Hepatocyte (in vitro differentiated cells): ENCODE data around the gene RDH13. TPM values are rescaled to one million over a fixed set of nuclear protein-coding genes. Genes with fewer than 3 reads are reported as not detected.

ENCODE experiments used
- DNase-seq: peaks from one replicate; pipeline ENCODE4 v3.0.0-alpha.2; 2016; ENCODE audit warnings: low spot score
- H2AFZ ChIP-seq: fragments of 200-600 bp; sonication (generic); 2 replicates; pipeline ENCODE4 v1.6.0; 2016; ENCODE audit warnings: antibody characterized with exemption, mild to moderate bottlenecking
- H3K27ac ChIP-seq: fragments of 200-600 bp; sonication (generic); 2 replicates; pipeline ENCODE4 v1.5.1; 2016; ENCODE audit warnings: mild to moderate bottlenecking
- H3K27me3 ChIP-seq: fragments of 200-600 bp; sonication (generic); 2 replicates; pipeline ENCODE4 v1.6.1; 2016
- H3K36me3 ChIP-seq: fragments of 200-600 bp; sonication (generic); replicated peaks from 2 replicates; pipeline ENCODE4 v1.5.1; 2016; ENCODE audit warnings: low read depth; ENCODE audit not compliant: insufficient read depth
- H3K4me1 ChIP-seq: fragments of 200-600 bp; sonication (generic); 2 replicates; pipeline ENCODE4 v1.5.1; 2016; ENCODE audit warnings: mild to moderate bottlenecking, moderate library complexity; ENCODE audit not compliant: insufficient read depth
- H3K4me2 ChIP-seq: fragments of 200-600 bp; sonication (generic); 2 replicates; pipeline ENCODE4 v1.6.0; 2016
- H3K4me3 ChIP-seq: fragments of 200-600 bp; sonication (generic); 2 replicates; pipeline ENCODE4 v1.5.1; 2016; ENCODE audit warnings: mild to moderate bottlenecking
- H3K79me2 ChIP-seq: fragments of 200-600 bp; sonication (generic); 2 replicates; pipeline ENCODE4 v1.6.0; 2017; ENCODE audit warnings: mild to moderate bottlenecking
- H3K9me2 ChIP-seq: fragments of 200-600 bp; sonication (generic); replicated peaks from 2 replicates; pipeline ENCODE4 v1.6.0; 2017; ENCODE audit warnings: mild to moderate bottlenecking; ENCODE audit not compliant: insufficient read depth
- H3K9me3 ChIP-seq: fragments of 200-600 bp; sonication (generic); 2 replicates; pipeline ENCODE4 v1.5.1; 2016; ENCODE audit warnings: low read depth, mild to moderate bottlenecking
- H4K20me1 ChIP-seq: fragments of 200-600 bp; sonication (generic); 2 replicates; pipeline ENCODE4 v1.6.0; 2016; ENCODE audit warnings: mild to moderate bottlenecking; ENCODE audit not compliant: insufficient read depth, poor library complexity, severe bottlenecking
- EZH2 ChIP-seq: fragments of 200-600 bp; sonication (generic); IDR thresholded peaks from 2 replicates; pipeline ENCODE4 v1.6.1; 2016; ENCODE audit warnings: antibody characterized with exemption, mild to moderate bottlenecking, borderline replicate concordance
- EZH2phosphoT487 ChIP-seq: fragments of 200-600 bp; sonication (generic); IDR thresholded peaks from one replicate; pipeline ENCODE4 v1.6.1; 2018; ENCODE audit warnings: antibody characterized with exemption, mild to moderate bottlenecking, low read depth, moderate library complexity; ENCODE audit not compliant: unreplicated experiment, severe bottlenecking
- WGBS: methylation state at CpG from one replicate; pipeline ENCODE4 v1.1.6; 2016; ENCODE audit warnings: low lambda C conversion rate; ENCODE audit errors: missing lambda C conversion rate; 5-methylcytosine and 5-hydroxymethylcytosine counted together
- polyA plus RNA-seq: library from polyadenylated mRNA; unstranded; fragments of >200 nt; fragmentation: Nextera tagmentation; extraction: Ambion mirVana; gene quantifications from 2 replicates; pipeline ENCODE4 v1.2.1, GENCODE V29; 2016
- total RNA-seq: library from RNA; depleted of rRNA; stranded (reverse); fragments of >200 nt; gene quantifications from 2 replicates; pipeline ENCODE4 v1.2.3, GENCODE V29; 2014
- TF ChIP-seq, protein P1 (sequence below): fragments of 200-600 bp; sonication (generic); IDR thresholded peaks from 2 replicates; pipeline ENCODE4 v1.5.1; 2016; ENCODE audit warnings: antibody characterized with exemption, mild to moderate bottlenecking; ENCODE audit not compliant: poor library complexity

RDH13 gene
- total and polyA plus RNA-seq, 2 experiments from 2014 or later = 17.3 to 17.7 TPM

DNA sequence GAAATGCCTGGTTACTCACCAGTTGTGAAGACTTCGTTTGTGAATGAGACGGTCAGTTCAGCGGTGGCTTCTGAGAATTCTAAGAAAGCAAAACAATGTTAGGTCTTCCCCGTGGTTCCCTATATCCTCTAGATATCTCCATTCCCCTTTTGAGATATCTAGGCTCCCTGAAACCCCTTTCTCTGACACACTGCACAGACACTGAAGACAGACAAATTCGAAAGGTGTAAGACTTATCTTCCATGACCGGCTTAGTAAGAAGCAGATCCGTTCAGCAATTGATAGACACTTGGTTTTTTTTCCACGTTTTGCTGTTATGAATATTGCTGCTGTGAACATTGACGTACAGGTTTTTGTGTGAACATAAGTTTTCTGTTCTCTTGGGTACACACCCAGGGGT, 44.3 kb downstream of the RDH13 start:
- no peaks in the 10 kb centered on the region for H3K79me2 ChIP-seq
- no peaks in the 10 kb centered on the region for H3K9me3 ChIP-seq
- H3K4me2 ChIP-seq = no peak overlapping the region
- H3K27ac ChIP-seq = no peak overlapping the region
- no peaks in the 10 kb centered on the region for H3K9me2 ChIP-seq
- WGBS = 84% methylated on average over 9 of the region's 9 CpGs
- DNase-seq = no peak
- no peaks in the 10 kb centered on the region for H4K20me1 ChIP-seq
- H3K4me1 ChIP-seq = no peaks in the 10 kb centered on the region
- TF ChIP-seq EZH2 = no peak
- no peak for TF ChIP-seq EZH2phosphoT487
- TF ChIP-seq, protein P1, sequence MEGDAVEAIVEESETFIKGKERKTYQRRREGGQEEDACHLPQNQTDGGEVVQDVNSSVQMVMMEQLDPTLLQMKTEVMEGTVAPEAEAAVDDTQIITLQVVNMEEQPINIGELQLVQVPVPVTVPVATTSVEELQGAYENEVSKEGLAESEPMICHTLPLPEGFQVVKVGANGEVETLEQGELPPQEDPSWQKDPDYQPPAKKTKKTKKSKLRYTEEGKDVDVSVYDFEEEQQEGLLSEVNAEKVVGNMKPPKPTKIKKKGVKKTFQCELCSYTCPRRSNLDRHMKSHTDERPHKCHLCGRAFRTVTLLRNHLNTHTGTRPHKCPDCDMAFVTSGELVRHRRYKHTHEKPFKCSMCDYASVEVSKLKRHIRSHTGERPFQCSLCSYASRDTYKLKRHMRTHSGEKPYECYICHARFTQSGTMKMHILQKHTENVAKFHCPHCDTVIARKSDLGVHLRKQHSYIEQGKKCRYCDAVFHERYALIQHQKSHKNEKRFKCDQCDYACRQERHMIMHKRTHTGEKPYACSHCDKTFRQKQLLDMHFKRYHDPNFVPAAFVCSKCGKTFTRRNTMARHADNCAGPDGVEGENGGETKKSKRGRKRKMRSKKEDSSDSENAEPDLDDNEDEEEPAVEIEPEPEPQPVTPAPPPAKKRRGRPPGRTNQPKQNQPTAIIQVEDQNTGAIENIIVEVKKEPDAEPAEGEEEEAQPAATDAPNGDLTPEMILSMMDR = no peak
- H3K4me3 ChIP-seq = no peak overlapping the region
- no peaks in the 10 kb centered on the region for H3K36me3 ChIP-seq
- no peak overlapping the region for H2AFZ ChIP-seq
- no peaks in the 10 kb centered on the region for H3K27me3 ChIP-seq

DNA sequence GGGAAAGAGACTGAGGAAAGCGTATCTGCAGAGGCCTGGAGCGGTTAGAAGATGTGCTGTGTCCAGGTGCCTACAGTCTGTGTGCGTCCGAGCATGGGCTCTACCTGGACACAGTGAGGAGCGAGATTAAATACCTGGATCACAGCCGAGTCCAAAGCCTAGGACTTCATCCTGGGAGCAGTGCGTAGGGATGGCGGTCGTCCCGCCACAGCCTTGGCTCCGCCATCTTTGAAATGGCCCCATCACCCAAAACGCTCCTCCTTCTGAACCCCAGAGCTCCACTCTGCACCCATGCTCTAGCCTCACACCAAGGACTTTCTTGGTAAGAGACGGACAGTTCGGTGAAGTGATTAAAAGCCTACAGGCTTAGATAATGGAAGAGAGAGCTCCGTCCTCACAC, 44.7 kb downstream of the RDH13 start:
- TF ChIP-seq EZH2 = no peak
- TF ChIP-seq, protein P1 = no peak
- TF ChIP-seq EZH2phosphoT487 = no peak
- Histone ChIP-seq H3K79me2 (no peaks in the 10 kb centered on the region), H2AFZ (no peak overlapping the region), H3K4me3 (no peak overlapping the region), H3K27ac (no peak overlapping the region), H4K20me1 (no peaks in the 10 kb centered on the region), H3K4me2 (no peak overlapping the region), H3K9me2 (no peaks in the 10 kb centered on the region), H3K36me3 (no peaks in the 10 kb centered on the region), H3K27me3 (no peaks in the 10 kb centered on the region), H3K9me3 (no peaks in the 10 kb centered on the region), H3K4me1 (no peaks in the 10 kb centered on the region)
- 89% methylated on average over 15 of the region's 15 CpGs for WGBS
- no peak for DNase-seq

DNA sequence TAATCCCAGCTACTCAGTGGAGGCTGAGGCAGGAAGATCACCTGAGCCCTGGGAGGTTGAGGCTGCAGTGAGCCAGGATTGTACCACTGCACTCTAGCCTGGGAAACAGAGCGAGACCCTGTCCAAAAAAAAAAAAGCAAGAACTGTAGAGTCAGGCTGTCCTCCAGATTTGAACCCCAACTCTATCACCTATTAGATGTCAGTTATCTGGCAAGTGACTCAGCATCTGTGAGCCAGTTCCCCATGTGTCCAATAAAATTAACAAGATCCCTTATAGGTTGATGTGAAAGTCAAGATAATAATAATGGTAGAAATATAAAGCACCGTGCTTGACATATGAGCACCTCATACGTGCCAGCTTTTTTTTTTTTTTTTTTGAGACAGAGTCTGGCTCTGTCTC, 46.9 kb downstream of the RDH13 start:
- no peak overlapping the region for H3K4me3 ChIP-seq

More for the DNA sequence above, 46.9 kb downstream of the RDH13 start:
- WGBS = 61% methylated on average over 3 of the region's 3 CpGs
- Histone ChIP-seq H3K27ac (no peak overlapping the region), H3K79me2 (no peaks in the 10 kb centered on the region), H2AFZ (no peak overlapping the region), H3K9me3 (no peaks in the 10 kb centered on the region), H3K36me3 (no peaks in the 10 kb centered on the region), H4K20me1 (no peaks in the 10 kb centered on the region), H3K27me3 (no peaks in the 10 kb centered on the region), H3K9me2 (no peaks in the 10 kb centered on the region), H3K4me2 (no peak overlapping the region), H3K4me1 (no peaks in the 10 kb centered on the region)
- no peak for DNase-seq
- no peak for TF ChIP-seq EZH2
- no peak for TF ChIP-seq EZH2phosphoT487
- TF ChIP-seq, protein P1 = no peak
